Fibroblast of skin of abdomen (primary cell): ENCODE results near the gene CUEDC1.
A peak's percentile ranks its signal among the peaks of the same experiment; 100 is the strongest.
"Not testable (repeated sequence)": the region's sequence is repeated elsewhere in the genome, so short reads cannot be mapped to it uniquely, and the experiment has no call there.

Experiments
- DNase-seq: peaks from one replicate; pipeline ENCODE4 v3.0.0-alpha.2; 2013

The CUEDC1 gene

DNA sequence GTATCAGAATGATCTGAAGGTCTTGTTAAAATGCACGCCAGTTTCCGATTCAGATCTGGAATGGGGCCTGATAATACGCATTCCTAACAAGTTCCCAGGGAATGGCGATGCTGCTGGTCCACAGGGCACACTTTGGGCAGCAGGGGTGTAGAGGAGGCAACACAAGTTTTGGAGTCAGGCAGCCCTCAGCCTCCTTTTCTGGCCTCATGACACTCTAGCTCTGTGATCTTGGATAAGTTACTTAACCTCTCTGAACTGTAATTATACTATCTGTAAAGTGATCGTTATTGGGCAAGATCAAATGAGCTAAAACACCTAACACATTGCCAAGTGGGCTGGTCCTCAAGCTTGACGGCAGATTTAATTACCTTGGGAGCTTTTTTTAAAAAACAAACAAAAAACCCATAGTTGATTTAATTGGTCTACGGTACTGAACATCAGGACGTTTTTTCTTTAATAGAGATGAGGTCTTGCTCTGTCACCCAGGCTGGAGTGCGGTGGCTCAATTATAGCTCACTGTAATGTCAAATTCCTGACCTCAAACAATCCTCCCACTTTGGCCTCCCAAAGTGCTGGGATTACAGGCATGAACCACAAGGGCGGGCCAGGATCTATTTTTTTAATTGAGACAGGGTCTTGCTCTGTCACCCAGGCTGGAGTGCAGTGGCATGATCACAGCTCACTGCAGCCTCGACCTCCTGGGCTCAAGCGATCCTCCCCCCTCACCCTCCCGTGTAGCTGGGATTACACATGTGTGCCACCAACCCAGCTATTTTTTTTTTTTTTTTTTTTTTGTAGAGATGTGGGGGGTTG, 95.4 kb downstream of the CUEDC1 start:
- DNase-seq, result no peak

DNA sequence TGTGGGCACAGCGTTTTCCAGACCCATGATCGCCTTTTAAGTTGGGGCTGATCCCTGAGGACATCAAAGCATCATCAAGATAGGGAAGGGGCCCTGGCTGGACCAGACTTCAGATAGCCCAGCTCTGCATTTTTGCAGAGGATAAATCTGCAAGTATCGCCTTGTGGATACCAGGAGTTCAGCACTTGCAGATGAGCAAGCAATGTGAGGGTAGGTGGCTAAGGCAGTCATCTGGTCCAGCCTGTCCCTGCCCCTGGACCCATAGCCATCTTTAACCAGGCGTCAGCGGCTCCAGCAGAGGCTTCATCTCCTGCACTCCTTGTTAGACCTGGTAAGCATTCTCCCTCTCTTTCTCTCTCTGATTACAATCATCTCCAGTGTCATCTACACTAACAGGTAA, 96.4 kb downstream of the CUEDC1 start:
- DNase-seq, result no peak

DNA sequence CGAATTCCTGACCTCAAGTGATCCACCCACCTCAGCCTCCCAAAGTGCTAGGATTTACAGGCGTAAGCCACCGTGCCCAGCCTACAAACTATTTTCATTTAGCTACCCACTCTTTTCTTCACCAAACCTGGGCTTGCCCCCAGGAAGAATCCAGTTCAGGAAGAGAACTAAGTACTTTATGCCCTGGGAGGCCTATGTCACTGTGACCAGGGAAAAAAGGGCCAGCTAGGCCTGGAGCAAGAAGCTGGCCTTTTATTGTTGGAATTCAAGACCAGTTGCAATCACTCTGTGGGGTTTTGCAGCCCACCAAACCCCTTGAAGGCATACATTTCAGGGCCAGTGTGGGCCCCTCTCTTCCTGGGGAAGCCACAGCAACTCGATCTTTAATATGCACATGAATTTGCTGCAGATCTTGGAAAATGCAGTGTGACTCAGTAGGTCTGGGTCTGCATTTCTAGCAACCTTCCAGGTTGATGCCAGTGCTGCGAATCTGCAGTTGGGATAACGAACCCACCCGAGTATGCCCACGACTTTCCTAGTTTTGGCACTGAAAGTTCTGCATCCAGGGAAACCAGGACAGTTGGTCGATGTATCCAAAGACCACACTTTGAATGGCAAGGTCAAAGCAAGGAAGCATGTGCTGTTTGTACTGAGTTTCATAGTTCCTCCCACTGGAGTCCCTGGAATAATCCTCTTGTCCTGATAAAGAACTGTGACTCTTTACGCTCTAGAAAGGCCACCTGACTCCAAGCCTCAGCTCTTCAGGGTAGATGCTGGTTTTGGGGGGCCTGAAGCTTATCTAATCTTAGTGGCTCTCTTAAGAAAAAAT, 98.2 kb downstream of the CUEDC1 start:
- no peak for DNase-seq

DNA sequence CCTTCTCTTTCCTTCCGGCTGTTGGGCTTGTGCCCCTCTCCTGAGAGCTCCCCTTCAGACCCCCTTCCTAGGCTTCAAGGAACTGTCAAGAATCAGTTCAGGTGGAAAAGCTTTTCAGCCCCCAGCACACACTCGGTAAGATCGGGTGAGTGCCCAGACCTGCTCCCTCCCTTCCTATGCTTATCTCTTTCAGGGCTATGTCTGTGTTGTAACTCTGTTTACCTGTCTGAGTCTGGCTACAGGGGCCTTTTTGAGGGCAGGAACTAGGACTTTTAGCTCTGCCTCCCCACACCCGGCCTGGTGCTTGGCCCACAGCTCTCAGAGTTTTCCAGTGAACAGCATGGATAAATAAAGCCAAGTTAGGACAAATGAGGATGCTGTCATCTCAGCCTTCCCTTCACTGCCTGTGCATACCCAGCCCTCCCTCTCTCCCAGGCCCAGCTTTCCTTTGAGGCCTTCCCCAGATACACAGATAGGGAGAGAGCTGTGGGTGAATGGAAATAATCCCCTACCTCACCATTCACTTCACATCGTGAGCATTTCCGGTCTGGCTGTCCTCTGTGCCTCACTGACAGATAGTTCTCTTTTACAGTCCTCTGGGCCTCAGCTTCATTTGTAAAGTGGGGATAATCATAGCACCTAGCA, 99.7 kb downstream of the CUEDC1 start:
- no peak for DNase-seq

DNA sequence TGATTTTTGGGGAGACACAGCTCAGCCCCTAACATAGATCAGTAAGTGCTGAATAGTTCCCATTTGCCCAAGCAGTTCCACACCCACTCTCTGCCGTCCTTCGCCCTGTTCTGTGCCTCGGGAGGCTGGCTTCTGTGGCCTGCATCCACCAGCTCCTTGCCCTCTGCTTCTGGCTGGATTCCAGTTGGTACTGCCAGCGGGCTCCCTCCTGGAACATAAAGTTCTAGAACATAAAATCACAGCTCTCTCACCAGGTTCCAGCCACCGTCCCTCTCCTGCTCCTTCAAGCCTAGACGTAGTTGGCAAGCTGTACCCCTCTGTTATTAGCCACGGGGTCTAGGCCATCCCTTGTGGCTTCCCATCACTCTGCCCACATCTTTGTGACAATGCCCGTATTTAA, 101.5 kb downstream of the CUEDC1 start:
- no peak for DNase-seq

DNA sequence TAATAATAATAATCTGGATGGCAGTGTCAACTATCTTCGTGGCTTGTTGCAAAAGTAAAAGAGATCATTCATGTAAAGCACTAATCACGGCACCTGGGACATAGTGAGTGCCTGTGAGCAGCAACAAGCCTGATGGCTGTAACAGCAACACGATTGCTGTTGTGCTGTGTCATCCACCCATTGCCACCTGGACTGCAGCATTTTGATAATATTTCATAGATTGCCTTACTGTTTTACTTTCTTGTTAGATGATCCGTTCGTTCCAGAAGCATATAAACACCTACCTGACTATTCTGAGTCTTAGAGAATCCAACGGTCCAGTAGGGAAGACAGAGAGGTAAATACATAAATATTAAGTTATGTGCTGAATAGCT, 102.3 kb downstream of the CUEDC1 start:
- DNase-seq, result no peak

DNA sequence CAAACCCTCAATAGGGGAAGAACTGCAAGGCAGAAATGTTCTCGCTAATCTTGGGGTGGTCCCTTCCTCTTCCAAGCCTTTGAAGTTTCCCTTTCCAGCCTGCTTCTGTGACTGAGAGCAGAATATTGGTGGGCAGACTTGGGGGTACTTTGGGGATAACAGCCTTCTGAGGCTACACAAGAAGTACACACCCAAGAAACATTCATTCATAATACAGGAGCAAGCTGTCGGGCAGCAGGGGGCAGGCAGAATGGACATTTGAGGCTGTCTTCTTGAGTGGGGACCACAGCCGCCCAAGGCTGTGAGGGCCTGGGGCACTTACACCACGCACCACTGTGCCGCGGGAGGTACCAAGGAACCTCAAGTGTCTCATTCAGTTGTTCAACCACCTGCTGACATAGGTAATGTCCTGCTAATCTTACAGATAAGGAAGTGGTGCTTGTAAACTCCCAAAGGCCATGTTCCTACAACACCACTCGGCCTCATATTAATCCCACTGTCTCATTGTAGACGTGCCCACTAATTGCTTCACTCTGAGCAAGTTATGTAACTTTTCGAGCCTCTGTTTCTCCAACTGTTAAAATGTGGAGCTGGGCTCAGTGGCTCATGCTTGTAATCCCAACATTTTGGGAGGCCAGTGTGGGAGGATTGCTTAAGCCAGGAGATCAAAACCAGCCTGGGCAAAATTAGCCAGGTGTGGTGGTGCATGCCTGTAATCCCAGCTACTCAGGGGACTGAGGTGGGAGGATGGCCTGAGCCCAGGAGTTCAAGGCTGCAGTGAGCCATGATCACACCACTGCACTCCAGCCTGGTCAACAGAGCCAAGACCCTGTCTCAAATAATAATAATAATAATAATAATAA, 102.9 kb downstream of the CUEDC1 start:
- DNase-seq, result no peak

DNA sequence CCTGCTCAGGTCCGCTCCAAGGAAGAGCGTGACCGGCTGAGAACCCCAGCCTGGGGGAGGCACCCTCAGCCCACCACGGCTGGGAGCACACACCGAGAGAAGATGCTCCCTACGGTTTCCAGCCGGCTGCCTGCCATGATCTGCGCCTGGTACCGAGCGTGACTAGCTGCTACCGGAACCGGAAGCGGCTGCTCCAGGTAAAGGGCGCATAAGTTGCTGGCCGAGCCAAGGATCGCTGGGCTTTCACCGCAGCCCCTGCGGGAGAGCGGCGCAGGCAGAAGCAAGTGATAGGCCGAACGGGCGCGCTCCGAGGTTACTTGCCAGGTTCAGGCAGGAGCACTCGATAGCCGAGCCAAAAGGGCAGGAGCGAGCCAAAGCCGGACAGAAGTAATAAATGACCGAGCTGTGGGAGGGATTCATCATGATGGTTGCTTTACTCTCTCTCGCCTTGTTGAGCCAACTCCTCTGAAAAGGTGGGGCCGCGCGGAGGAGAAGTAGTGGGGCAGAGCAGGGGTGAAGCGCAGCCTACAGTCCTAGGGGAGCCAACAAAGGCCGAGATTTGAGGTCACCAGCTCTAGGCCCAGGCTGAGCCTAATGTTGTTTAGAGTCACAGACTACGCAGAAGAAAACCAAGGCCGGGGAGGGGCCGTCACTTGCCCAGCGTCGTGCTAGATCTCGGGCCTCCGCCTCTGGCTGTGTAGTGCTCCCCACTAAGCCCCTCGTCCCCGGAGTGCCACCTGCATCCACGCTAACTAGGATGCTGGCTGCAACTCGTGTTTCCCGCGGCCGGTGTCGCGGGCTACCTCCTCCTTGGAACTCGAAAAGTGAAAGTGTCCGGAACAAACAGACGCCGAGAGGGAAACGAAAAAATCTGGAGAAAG, 105.1 kb downstream of the CUEDC1 start, which contains the start of gene MRPS23:
MRPS23 (minus strand) TSS at position 171 of the 881 bp plus-strand sequence; CDS start at position 137, 34 bp downstream.
- DNase-seq, result peak; percentile 98

DNA sequence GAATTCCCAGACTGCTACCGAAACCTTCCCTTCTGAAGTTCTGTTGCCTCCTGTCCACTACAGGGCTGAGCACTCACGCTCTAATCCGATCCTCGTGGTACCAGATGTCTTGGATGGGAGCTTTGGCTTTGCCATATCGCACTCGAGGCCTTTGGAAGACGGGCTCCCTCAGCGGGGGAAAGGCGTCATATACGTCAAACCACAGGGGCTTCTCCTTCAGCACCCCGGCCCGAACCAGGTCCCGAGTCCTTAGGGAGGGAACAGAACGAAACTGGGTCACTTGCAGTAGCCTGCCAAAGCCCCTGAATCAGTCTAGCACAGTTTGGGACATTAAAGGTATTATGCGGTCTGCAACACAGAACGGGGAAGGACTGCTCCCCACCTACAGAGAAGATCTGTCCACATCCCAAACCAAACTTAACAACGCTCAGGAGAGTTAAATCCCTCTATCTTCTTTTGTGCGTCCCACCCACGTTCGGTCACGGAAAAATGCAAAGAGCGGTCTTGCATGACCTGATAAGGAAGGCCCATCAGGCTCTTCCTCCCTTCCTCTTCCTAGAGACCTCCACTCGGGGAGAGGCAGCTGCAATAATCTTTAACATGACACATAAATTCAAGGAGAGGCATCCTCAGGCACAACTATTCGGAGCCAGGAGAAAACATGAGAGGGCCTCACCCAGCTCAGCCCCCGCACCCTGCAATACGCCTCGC, 105.9 kb downstream of the CUEDC1 start:
- DNase-seq, result no peak

DNA sequence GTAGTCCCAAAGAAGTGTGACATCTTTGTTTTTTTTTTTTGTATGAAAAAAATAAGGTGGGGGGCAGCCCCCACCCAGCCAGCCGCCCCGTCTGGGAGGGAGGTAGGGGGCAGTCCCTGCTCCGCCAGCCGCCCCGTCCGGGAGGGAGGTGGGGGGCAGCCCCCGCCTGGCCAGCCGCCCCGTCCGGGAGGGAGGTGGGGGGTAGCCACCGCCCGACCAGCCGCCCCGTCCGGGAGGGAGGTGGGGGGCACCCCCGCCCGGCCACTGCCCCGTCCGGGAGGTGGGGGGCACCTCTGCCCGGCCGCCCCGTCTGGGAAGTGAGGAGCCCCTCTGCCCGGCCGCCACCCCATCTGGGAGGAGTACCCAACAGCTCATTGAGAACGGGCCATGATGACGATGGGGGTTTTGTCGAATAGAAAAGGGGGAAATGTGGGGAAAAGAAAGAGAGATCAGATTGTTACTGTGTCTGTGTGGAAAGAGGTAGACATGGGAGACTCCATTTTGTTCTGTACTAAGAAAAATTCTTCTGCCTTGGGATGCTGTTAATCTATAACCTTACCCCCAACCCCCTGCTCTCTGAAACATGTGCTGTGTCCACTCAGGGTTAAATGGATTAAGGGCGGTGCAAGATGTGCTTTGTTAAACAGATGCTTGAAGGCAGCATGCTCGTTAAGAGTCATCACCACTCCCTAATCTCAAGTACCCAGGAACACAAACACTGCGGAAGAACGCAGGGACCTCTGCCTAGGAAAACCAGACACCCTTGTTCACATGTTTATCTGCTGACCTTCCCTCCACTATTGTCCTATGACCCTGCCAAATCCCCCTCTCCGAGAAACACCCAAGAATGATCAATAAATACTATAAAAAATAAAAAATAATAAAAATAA, 108.9 kb downstream of the CUEDC1 start:
- not testable (repeated sequence) for DNase-seq

DNA sequence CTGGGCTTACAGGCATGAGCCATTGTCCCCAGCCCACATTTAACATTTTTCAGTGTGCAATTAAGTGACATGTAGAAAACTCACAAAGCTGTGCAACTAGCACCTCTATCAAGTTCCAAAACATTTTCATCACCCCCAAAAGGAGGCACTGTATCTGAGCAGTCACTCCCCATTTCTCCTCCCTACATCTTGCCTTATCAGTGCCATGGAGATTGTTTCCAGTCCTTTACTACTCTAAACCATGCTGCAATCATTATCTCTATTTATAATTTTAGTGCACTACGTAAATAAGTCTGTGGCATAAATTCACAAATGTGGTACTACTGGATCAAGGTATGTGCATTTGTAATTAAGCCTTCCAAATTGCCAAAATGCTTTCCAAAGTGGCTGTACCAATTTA, 112.9 kb downstream of the CUEDC1 start:
- no peak for DNase-seq

DNA sequence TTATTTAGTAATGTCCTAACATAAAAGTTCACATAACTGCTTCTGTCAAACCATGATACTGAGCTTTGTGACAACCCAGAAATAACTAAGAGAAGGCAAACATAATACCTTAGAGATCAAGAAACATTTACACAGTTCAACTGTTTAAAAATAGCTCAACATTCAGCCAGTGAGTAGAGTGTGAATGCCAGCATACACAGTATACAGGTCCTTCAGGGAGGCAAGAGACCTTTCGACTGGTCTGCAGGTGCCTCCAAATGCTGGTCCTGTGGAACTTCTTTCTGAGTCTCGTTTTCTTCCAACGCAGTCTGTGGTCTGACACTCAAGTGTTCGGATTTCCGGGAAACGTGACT, 115.7 kb downstream of the CUEDC1 start:
- DNase-seq, result no peak

DNA sequence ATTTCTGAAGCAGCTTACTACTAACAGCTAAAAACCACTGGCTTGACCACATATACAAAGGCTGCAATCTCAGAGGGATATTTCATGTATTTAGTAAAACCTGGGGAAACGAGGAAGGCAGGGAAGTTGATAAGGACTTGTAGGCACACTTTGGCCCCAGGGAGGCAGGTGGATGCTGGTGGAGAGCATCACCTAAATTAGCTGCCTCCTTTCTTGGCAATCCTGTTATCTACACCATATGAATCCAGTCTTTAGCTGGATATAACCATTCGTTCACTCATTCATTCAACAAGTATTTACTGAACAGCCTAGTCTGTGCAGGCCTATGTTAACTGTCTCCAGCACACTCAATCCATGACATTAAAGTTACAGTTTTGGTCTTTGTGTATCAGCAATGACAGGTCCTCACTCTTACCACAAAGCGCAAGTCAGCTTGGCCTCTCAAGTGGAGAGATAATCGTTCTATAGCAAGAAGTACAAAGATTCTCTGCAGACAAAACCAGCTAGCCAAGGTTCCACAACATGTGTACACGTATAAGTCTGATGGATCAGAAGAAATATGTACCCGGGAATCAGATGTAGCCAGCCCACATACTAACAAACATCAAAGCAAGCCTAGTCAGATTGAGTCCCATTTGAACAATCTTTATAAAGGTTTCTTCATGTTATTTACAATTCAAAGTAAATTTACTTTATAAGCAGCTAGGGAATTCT, 116.2 kb downstream of the CUEDC1 start:
- no peak for DNase-seq

DNA sequence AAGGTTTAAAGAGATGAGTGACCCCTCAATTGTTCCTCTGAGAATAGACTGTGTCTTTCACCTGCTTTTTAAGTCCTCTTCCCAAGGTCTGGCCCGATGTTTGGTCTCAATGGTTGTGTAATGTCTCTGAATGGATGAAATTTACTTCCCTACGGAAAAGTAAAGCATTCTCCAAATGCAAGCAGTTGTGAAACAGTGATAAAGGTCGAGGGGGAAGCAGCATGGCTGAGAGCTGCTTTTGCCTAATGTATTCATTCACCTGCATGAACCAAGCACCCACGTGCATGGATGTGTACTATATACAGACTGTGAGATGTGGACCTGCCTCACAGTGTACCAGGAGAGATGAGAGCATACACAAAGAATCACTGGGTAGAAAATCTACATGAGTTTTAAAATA, 116.8 kb downstream of the CUEDC1 start:
- DNase-seq, result no peak

DNA sequence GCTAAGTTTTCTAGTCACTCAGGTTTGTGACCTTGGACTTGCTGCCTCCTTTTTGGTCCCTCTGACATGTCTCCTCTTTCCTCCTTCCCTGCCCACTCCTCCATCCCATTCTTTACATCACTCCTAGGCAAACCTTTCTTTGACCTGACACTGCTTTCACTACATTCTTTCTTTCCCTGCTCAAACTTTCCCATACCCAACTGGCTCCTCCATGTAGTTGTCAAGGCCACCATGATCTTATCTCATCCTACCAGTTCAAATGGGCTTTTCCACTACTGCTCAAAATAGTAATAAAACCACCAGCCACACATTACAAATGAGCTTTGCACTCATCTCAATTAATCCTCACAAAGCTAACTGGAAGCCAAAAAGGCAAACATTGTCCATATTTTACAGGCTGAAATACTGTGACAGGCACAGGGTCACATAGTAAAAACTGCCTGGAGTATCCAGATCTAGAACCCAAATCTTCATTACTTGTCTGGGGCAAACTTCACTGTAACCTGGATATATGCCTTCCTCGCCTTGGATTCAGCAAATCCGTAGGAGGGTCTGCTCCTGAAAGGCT, 119.8 kb downstream of the CUEDC1 start:
- no peak for DNase-seq

DNA sequence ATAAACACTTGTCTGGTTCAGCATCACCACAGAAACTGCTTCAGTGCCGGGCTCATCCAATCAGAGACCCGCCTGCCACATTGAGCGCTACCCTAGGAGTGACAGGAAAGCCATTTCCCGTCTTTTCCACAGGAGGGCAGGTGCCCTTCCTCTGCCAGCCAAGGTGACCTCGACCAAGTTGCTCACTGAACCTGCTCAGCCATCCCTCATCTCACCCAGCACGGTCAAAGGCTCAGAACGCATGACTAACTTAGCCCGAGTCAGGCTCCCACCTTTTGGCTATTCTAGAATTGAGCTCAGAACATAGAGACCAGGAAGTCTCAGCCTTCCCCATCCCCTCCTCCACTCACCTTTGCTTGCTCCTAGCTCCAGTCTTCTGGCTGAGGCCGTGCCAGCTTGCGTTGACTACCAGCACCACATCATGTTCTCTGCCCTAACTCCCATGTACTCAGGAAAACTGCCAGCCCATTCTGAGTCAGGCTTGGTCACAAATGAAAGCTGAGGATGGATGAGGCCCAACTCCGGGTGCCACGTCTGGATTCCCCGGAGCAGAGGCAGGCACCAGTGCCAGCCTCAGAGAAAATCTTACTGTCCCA, 121.0 kb downstream of the CUEDC1 start:
- no peak for DNase-seq

DNA sequence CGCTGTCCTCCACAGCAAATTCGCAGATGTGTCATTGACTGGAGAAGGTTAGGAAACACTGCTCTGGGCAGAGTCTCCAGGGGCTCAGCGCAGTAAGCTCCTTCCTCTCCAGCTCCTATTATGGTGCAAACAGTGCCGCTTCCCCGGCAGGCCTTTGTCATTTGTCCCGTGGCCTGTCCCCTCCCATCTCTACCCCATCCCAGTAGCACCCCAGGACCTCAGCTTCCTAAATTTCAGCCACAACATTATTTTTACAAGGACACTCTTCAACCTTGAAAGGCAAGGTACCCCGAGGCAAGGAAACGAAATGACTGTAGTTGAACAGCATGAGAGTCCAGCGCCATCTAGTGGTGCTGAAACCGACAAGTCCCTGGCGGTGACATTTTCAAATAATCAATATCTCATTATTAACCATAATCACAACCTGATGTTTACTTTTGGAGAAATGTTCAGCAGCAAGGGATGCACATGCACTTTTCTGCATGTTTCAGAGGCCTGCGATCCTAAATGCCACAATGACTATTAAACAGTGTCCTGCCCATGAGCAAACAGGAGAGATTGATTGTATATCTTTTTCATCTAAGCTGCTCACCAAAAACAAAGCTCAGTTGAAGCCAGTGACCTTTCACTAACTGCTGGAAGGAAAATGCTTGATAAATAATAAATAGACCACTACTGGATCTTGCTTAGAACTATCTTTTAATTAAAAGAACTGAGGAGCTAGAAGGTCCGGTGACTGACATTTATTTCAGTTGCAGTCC, 121.9 kb downstream of the CUEDC1 start:
- peak; percentile 63 for DNase-seq
